SKM-1 treated with dmso at 0.1 percent for 144 hours (cell line): ENCODE data around the gene ADAD1.

ENCODE experiments used
- DNase-seq: peaks from one replicate; lab custom pipeline; 2025; ENCODE audit not compliant: unreplicated experiment; lab: John Stamatoyannopoulos, UW

ADAD1 gene

GRCh38 chr4:122453384-122453995 is 74.7 kb downstream of the ADAD1 start:
- no peak for DNase-seq

GRCh38 chr4:122456231-122457116 is 77.7 kb downstream of the ADAD1 start, which contains the start of gene IL2:
Gene IL2, minus strand, starts transcription at chr4:122456725. Its CDS starts 285 bp downstream, at chr4:122456440.
- DNase-seq: no peak

GRCh38 chr4:122458625-122459024 is 79.8 kb downstream of the ADAD1 start:
- DNase-seq: no peak

GRCh38 chr4:122469457-122469856 is 90.6 kb downstream of the ADAD1 start:
- DNase-seq: no peak

- no peak for DNase-seq
Observed at GRCh38 chr4:122475233-122475632, 96.4 kb downstream of the ADAD1 start.

GRCh38 chr4:122476126-122476525 is 97.3 kb downstream of the ADAD1 start:
- no peak for DNase-seq

- DNase-seq: no peak
Observed at GRCh38 chr4:122476745-122477144, 97.9 kb downstream of the ADAD1 start.
